CD4-positive, alpha-beta T cell treated with Interleukin-2 at 100 ng/mL for 4 hours (primary cell): ENCODE measurements around the gene SLC24A5.

ENCODE experiments used
- DNase-seq: peaks from one replicate; pipeline ENCODE4 v3.0.0-alpha.2; 2020; ENCODE audit warnings: low spot score

Gene SLC24A5

DNA sequence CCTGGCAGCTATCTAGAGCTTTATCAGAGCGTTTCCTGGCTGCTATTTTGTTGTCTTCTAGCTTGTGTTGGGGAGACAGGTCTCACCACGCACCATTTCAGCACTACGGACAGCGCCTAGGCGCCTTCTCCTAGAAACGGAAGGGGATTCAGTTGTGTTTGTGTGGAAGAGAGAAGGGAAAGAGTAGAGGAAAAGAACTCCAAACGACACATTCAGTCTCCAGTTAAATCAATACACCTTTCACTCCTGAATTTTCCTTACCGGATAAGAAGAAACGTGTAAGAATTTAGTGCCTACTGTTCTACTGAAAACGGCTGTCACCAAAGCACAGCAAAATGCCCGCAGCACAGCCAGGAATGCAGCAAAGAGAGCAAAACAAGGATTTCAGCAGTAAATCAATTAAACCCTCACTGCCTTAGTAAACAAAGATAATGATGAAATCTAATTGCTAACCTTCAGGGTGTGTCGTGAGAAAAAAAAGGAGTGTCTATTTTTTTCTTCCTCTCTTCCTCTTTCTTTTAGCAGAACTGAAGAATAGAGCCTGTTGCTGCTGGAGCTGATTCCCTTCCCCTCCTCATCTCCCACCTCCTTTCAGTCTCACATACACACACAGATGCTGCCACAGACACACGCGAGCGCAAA lies 70.3 kb downstream of the SLC24A5 start:
- peak; percentile 18 for DNase-seq

DNA sequence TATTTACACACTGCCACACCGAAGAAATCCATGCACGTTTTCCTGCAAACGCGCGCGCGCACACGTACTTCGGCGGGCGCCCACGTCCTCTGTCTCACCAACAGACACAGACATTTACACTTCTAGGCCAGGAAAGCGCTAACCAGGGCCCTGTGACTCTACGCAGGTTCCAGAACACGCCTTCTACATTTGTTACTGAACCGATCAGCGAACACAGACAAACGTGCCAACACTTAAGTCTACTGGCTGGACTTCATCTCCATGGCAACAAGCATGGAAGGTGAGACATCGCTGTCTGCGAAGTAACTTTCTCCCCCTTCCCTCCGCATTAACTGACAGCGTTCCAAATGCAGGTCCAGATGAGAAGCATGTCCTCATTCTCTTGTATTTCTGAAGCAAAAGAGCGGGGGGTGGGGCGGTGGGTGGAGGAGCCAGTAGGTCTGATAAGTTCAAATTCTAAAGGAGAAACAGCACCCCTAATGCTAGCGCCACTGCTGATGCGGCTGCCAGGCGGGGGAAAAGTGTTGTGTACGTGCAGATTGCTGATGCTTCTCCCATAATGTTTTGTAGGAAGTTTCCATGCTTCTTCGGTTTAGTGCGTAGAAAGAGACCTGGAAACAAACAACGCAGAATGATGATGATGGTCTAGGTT lies 70.9 kb downstream of the SLC24A5 start, which contains the start of gene CTXN2:
Gene CTXN2, plus strand, starts transcription at position 92 of the 652 bp plus-strand sequence. CDS start 9,636 bp downstream, outside the sequence.
- no peak for DNase-seq
